Lung (tissue), 12 donors: ENCODE results near the gene FOXE1. TPM values are rescaled to one million over a fixed set of nuclear protein-coding genes. Genes with fewer than 3 reads are reported as not detected.
A peak's percentile ranks its signal among the peaks of the same experiment; 100 is the strongest.

ENCODE experiments used
- ATAC-seq: fragments of 200-7000 bp; cut with Tn5 transposase; one replicate; pipeline ENCODE4 v1.9.1; 2020; ENCODE audit warnings: moderate number of reproducible peaks; ENCODE audit not compliant: insufficient read depth, low FRiP score
- DNase-seq, 3 donors: peaks; one replicate each; pipeline ENCODE4 v3.0.0-alpha.2; 2013 to 2017
- H3K27ac ChIP-seq, 2 donors: one replicate each; pipeline ENCODE4 v1.5.1; 2013; ENCODE audit warnings: mild to moderate bottlenecking in 2 of 2, moderate library complexity in 2 of 2, control low read depth in 1 of 2, inconsistent platforms in 1 of 2, low read depth in 1 of 2, low read length in 1 of 2
- H3K27me3 ChIP-seq, 3 donors: one replicate each; pipeline ENCODE4 v1.5.1; 2013; ENCODE audit warnings: low read length in 2 of 3; ENCODE audit not compliant: control insufficient read depth in 3 of 3, insufficient read depth in 3 of 3
- H3K36me3 ChIP-seq, 4 donors: one replicate each; pipeline ENCODE4 v1.5.1; 2013; ENCODE audit warnings: low read length in 4 of 4, mild to moderate bottlenecking in 1 of 4, moderate library complexity in 1 of 4; ENCODE audit not compliant: control insufficient read depth in 4 of 4, insufficient read depth in 4 of 4
- H3K4me1 ChIP-seq, 5 donors: one replicate each; pipeline ENCODE4 v1.5.1; 2013; ENCODE audit warnings: low read length in 5 of 5, mild to moderate bottlenecking in 2 of 5, moderate library complexity in 1 of 5; ENCODE audit not compliant: control insufficient read depth in 5 of 5, insufficient read depth in 5 of 5
- H3K4me3 ChIP-seq: one replicate; pipeline ENCODE4 v1.5.1; 2013; ENCODE audit warnings: mild to moderate bottlenecking, control low read depth, moderate library complexity
- H3K9ac ChIP-seq, 2 donors: one replicate each; pipeline ENCODE4 v1.5.1; 2013; ENCODE audit warnings: low read length in 2 of 2, control low read depth in 1 of 2; ENCODE audit not compliant: insufficient read depth in 1 of 2
- H3K9me3 ChIP-seq, 4 donors: one replicate each; pipeline ENCODE4 v1.5.1; 2013; ENCODE audit warnings: low read length in 3 of 4, mild to moderate bottlenecking in 1 of 4, moderate library complexity in 1 of 4; ENCODE audit not compliant: control insufficient read depth in 4 of 4, insufficient read depth in 3 of 4
- CTCF ChIP-seq: IDR thresholded peaks from 2 replicates; pipeline ENCODE4 v1.5.1; 2012; ENCODE audit warnings: mild to moderate bottlenecking; ENCODE audit errors: control extremely low read depth, extremely low read depth
- WGBS, 2 donors: extraction: QIAGEN DNeasy Blood & Tissue Kit; methylation state at CpG; one replicate each; pipeline ENCODE4 v1.1.7; 2013; 5-methylcytosine and 5-hydroxymethylcytosine counted together
- polyA plus RNA-seq, 2 donors: library from polyadenylated mRNA; stranded (reverse); fragments of 200-250 nt; gene quantifications; one replicate each; pipeline ENCODE4 v1.2.1, GENCODE V29; 2013
- total RNA-seq, 2 donors: library from RNA; depleted of rRNA in 1 of 2; stranded (reverse); fragments of >200 nt in 1 of 2; gene quantifications; one replicate each; pipeline ENCODE4 v1.2.1, GENCODE V29; 2014 to 2021
- donor health status: control.
- donor health status: control.
- donor health status: Bipolar disorder and iron deficiency.
- donor health status: healthy.
- donor health status: DM: yes; HTN: yes; CAD: no.

Gene FOXE1
- total and polyA plus RNA-seq, 4 donors: 0.06 to 0.14 (median 0.08) TPM; not detected in 1

DNA sequence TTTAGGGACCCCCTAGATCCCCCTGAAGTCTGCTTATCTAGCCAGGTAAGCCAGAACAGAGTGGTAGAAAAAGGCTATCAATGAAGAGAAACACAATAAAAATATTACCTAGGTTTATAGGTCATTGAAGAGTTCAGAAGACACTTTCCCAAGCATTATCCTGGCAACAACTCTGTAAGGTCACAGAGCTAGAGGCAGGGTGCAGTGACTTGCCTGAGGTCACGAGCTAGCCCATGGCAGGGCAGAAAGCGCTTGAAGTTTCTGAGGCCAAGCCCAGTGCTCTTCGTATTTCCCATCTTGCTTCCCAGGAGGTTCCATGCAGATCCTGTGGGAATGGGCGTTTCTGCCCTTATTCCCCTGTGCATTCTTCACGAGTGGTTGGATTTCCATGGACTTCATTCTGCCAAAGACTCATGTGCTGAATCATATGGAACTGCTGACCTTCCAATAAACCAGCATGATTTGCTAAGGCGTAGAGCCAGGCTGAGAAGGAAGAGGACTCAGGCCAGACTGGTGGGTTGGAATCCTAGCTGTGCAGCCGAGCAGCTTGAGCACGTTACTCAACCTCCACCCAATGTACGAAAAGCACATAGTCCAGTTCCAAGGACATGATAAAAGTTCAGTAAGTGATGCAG, 47.2 kb downstream of the FOXE1 start:
- H3K9ac ChIP-seq: no peak overlapping the region
- H3K36me3 ChIP-seq: peaks cover 3 to 10% (median 7%) of the 10 kb centered on the region in 4 donors
- no peak overlapping the region for H3K4me3 ChIP-seq
- ATAC-seq (no peak), DNase-seq (no peak)
- no peak overlapping the region for H3K27ac ChIP-seq
- 87 to 89% methylated on average over 9 of the region's 9 CpGs for WGBS, 2 donors
- TF ChIP-seq CTCF: no peak
- no peaks in the 10 kb centered on the region for H3K4me1 ChIP-seq
- no peaks in the 10 kb centered on the region for H3K27me3 ChIP-seq
- no peaks in the 10 kb centered on the region for H3K9me3 ChIP-seq

DNA sequence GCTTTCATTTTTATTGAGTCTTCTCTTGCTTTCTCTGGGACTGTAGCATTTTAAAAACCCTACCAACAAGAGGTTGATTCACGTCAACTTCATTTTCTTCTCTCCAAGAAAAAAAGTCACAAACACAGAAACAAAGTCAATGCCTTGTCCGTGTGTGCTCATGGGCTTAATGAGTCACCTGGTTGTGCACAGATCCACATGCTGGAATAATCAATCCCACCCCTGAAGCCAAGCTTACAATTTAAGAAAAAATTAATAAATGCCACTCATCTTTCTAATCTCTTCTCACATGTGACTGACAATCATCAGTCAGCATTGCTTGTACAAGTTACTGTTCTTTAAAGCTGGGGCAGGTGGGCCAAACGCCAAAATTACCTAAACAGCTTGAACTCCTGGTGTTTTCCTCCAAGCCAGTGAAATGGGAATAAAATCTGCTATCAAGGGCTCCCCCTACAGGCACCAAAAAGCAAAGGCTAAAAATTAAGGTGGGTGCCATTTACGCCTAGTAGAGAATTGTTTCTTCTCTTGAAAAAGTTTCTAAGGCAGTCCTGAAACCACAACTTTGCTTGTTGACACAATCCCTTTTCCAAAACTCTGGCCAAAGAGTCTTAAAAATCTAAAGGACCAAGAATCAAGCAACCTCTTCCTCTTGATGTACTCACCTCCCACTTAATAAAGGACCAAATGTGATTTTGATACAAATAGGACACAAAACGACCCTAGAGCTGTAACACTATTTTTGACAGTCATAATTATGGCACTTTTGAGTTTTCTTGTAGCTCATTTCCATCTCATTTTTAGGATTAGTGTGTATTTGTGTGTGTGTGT, 47.9 kb downstream of the FOXE1 start:
- H3K9ac ChIP-seq: no peak overlapping the region
- H3K4me1 ChIP-seq: no peaks in the 10 kb centered on the region
- peaks cover 3 to 10% (median 7%) of the 10 kb centered on the region in 4 donors for H3K36me3 ChIP-seq
- H3K27ac ChIP-seq: no peak overlapping the region
- no peak for ATAC-seq
- DNase-seq: peak in 2 of 3 donors; percentile 16 to 42
- TF ChIP-seq CTCF: peak; percentile 50
- H3K4me3 ChIP-seq: no peak overlapping the region
- WGBS, 2 donors: 47 to 53% methylated on average over 5 of the region's 5 CpGs
- H3K9me3 ChIP-seq: no peaks in the 10 kb centered on the region
- no peaks in the 10 kb centered on the region for H3K27me3 ChIP-seq

- Histone ChIP-seq H3K9ac (no peak overlapping the region), H3K9me3 (no peaks in the 10 kb centered on the region), H3K4me3 (no peak overlapping the region), H3K36me3 (peaks cover 3 to 8% (median 8%) of the 10 kb centered on the region in 4 donors), H3K4me1 (peaks cover 0 to 4% (median 0%) of the 10 kb centered on the region in 5 donors), H3K27ac (no peak overlapping the region), H3K27me3 (no peaks in the 10 kb centered on the region)
- DNase-seq (no peak), ATAC-seq (no peak)
- TF ChIP-seq CTCF: no peak
- WGBS, 2 donors: 70 to 78% methylated on average over 1 of the region's 1 CpG
These were observed 50.2 kb downstream of the FOXE1 start for GRCh38 chr9:97903177-97903576.
